ENCODE results near the gene MPV17L2.
A peak's percentile ranks its signal among the peaks of the same experiment; 100 is the strongest.

Gene MPV17L2

GRCh38 chr19:18218159-18218558 lies 25.1 kb downstream of the MPV17L2 start:
- no peak for DNase-seq (ENCODE audit: low read depth in 2 of 2)

GRCh38 chr19:18218600-18218999 lies 25.6 kb downstream of the MPV17L2 start:
- DNase-seq (ENCODE audit: low read depth in 2 of 2) = no peak

- DNase-seq (ENCODE audit: low read depth in 2 of 2) = no peak
Observed at GRCh38 chr19:18219911-18220631, 27.1 kb downstream of the MPV17L2 start.

DNA sequence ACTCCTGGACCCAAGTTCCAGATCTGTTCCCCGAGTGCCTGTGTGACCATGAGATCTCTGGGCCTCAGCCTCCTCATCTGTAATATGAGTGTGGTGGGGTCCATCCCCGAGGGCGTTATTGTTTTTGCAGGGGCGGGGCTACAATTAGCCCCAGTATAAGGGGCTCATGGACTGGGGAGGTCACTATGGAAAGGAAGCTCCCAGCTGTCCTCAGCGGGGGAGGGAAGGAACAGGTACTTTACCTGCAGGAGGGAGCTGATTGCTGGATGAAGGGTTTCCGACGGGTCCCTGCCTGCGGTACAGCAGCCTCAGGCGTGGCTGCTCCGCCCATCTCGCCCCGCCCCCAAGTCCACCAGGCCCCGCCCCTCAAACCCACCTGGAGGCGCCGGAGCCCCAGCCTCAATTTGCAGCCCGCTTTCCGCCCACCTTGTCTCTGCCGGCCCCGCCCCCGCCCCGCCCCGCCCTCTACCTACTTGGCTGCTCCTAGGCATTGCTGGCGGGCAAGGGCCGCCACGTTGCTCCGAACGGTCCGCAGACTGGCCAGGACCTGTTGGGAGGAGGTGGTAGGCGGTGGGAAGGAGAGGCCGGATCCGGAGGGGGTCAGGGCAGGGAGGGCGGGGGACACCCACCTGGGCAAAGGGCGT lies 27.7 kb downstream of the MPV17L2 start:
- no peak for DNase-seq (ENCODE audit: low read depth in 2 of 2)

- DNase-seq (ENCODE audit: low read depth in 2 of 2) = no peak
Observed at GRCh38 chr19:18221815-18222725, 29.1 kb downstream of the MPV17L2 start.

DNA sequence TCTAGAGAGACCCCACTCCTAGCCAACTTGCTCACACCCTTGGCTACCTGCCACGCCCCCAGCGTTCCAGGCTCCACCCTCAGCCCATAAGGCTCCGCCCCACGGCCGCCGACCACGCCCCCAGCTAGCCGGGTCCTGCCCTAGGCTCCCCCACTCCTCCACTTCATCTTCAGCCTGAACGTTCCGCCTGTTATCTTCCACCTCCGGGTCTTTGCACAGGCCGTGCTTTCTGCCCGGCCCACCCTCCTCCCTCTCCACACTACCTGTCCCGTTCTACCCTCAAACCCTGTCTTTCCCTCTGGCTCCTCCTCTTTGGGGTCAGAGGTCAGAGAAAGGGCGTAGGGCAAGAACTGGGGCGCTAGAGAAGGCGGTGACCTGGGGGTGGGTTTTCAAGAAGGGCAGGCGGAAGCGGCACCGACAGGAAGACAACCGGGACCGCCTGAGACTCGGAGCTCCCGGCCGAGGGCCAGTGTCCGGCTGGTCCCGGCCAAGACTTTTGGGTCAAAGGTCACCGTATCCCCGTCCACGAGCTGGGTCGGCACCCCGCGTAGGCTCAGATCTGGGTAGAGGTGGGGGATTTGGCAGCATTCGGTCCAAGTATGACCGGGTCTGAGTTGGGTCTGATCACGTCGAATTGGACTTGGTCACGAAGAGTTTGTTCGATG lies 31.0 kb downstream of the MPV17L2 start:
- DNase-seq (ENCODE audit: low read depth in 2 of 2) = no peak

GRCh38 chr19:18224525-18225354 lies 31.7 kb downstream of the MPV17L2 start:
- peak; percentile 54 to 64 for DNase-seq (ENCODE audit: low read depth in 2 of 2)

DNA sequence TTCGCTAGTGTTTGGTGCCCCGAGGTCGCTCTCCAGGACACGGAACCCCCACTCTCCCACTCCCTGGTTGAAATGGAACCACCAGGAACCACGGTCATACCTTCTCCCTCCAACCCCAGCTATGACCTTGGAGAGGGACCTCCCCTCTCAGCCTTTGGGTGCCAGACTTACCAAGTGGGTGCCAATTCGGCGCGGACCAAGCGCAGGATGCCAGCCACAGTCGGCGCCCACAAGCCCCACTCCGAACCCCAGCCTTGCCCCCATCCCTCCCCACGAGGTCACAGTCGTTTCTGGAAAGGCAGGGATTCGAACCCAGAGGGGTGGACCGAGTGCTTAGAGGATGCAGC lies 32.3 kb downstream of the MPV17L2 start:
- no peak for DNase-seq (ENCODE audit: low read depth in 2 of 2)

GRCh38 chr19:18225702-18226468 lies 32.9 kb downstream of the MPV17L2 start, which contains the start of gene PDE4C:
PDE4C (minus strand) TSS chr19:18226438; CDS start chr19:18226415, 23 bp downstream.
- DNase-seq (ENCODE audit: low read depth in 2 of 2) = no peak

DNA sequence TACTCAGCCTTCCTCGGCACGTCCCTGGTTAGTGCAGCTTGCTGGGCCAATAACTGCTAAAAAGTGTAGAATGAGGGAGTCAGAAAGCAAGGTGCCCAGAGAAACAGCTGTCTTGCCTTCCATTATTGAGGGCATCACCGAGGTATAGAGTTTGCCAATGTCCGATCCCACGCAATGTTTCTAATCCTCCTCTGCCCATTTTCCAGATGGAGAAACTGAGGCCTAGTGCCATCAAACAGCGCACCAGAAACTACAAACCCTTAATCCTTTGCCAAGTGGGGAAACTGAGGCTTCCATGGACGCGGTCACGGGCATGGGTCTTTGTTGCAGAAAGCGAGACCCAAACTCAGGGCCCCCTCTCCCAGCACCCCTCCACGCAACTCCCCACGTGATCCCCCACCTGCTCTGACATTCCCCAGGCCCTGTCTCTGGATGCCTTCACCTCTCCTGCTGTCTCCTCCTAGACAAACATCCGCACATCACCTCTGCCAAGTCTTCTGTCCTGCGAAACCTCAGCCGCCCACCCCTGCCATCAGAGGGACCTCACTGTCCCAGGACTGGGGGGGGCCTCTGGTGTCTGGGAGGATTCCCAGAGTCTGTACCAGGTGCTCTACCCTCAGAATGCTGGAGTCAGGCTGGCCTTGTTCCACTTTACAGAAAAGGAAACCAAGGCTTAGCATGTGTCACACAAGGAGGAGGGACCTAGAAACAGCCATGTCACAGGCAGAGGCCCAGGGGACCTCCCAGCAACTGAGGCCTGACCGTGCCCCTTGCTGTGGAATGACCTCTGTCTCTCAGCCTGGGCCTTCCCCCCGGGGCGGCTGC lies 34.1 kb downstream of the MPV17L2 start:
- no peak for DNase-seq (ENCODE audit: low read depth in 2 of 2)

- no peak for DNase-seq (ENCODE audit: low read depth in 2 of 2)
Observed at GRCh38 chr19:18227781-18228271, 34.8 kb downstream of the MPV17L2 start.

GRCh38 chr19:18229474-18229873 lies 36.5 kb downstream of the MPV17L2 start:
- no peak for DNase-seq (ENCODE audit: low read depth in 2 of 2)

GRCh38 chr19:18229915-18230314 lies 36.9 kb downstream of the MPV17L2 start:
- DNase-seq (ENCODE audit: low read depth in 2 of 2) = no peak

GRCh38 chr19:18230941-18231734 lies 38.1 kb downstream of the MPV17L2 start:
- no peak for DNase-seq (ENCODE audit: low read depth in 2 of 2)

GRCh38 chr19:18231775-18232174 lies 38.8 kb downstream of the MPV17L2 start:
- no peak for DNase-seq (ENCODE audit: low read depth in 2 of 2)

- no peak for DNase-seq (ENCODE audit: low read depth in 2 of 2)
Observed at GRCh38 chr19:18232540-18233223, 39.7 kb downstream of the MPV17L2 start.

DNA sequence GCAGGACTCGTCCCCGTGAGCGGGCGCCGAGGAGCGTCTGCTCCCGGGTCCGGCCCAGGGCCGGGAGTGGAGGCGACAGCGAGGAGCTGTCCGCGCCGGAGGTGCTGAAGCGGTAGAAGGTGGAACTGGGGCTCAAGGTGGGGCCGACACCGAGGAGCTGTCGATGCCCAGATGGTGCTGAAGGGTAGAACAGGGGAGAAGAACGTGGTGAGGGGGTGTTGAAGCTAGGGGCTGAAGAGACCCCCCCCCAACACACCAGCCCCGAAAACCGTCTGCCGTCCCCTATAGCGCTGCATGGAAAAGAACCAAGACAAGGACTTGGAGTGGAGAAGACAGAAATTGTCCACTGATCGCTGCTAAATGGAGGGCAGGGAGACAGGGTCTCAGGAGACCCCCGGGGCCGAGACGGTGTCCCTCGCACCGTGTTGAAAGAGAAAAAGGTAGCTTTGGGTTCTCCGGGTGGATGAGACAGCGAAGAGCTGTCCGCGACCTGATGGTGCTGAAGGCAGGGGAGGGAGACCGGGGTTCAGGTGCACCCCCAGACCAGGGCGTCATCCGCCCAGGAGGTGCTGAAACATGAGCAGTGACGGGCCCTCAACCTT lies 40.3 kb downstream of the MPV17L2 start:
- no peak for DNase-seq (ENCODE audit: low read depth in 2 of 2)
